ENCODE results near the gene ASXL1. TPM values are rescaled to one million over a fixed set of nuclear protein-coding genes. Genes with fewer than 3 reads are reported as not detected.

ASXL1 gene
- total RNA-seq, 1 donor from 2014 or later = 79.1 TPM

GRCh38 chr20:32485770-32486478 is 127.8 kb downstream of the ASXL1 start:
- Histone ChIP-seq H3K4me1 (peaks cover 24% of the 10 kb centered on the region), H3K27ac (no peak overlapping the region), H3K36me3 (no peaks in the 10 kb centered on the region), H3K9me3 (no peaks in the 10 kb centered on the region), H3K27me3 (no peaks in the 10 kb centered on the region), H3K4me3 (no peak overlapping the region)
- ATAC-seq = no peak
- intact Hi-C loops (cut with DNase I) = no loop called here
- no peak for TF ChIP-seq CTCF (IDR thresholded peaks at IDR 0.05)
- no peak for DNase-seq

- intact Hi-C loops (cut with DNase I) = no loop called here
- H3K9me3 ChIP-seq = no peaks in the 10 kb centered on the region
- no peak overlapping the region for H3K4me3 ChIP-seq
- peaks cover 10% of the 10 kb centered on the region for H3K4me1 ChIP-seq
- H3K36me3 ChIP-seq = no peaks in the 10 kb centered on the region
- H3K27ac ChIP-seq = no peak overlapping the region
- DNase-seq (no peak), ATAC-seq (no peak)
- no peak for TF ChIP-seq CTCF (IDR thresholded peaks at IDR 0.05)
- H3K27me3 ChIP-seq = no peaks in the 10 kb centered on the region
Observed at GRCh38 chr20:32487381-32487780, 129.2 kb downstream of the ASXL1 start.

GRCh38 chr20:32488066-32488838 is 130.1 kb downstream of the ASXL1 start:
- Histone ChIP-seq H3K4me3 (no peak overlapping the region), H3K9me3 (no peaks in the 10 kb centered on the region), H3K27ac (no peak overlapping the region), H3K36me3 (no peaks in the 10 kb centered on the region), H3K4me1 (peaks cover 10% of the 10 kb centered on the region), H3K27me3 (no peaks in the 10 kb centered on the region)
- DNase-seq (peak; percentile 10), ATAC-seq (no peak)
- no peak for TF ChIP-seq CTCF (IDR thresholded peaks at IDR 0.05)
- intact Hi-C loops (cut with DNase I) = no loop called here

Other genes with a start within 250 kb of the ASXL1 start
- 49.2 TPM for gene TM9SF4, start 248.6 kb upstream of the ASXL1 start, total RNA-seq
- gene PLAGL2, start 150.6 kb upstream of the ASXL1 start, total RNA-seq = 15.9 TPM
- 31.5 TPM for gene POFUT1, start 150.5 kb upstream of the ASXL1 start, total RNA-seq
- gene KIF3B, start 80.7 kb upstream of the ASXL1 start, total RNA-seq = 29.0 TPM
- gene NOL4L, start 227.0 kb downstream of the ASXL1 start, total RNA-seq = 19.7 TPM

Data from upper lobe of right lung (tissue), 1 donor.